Measurements from ENCODE around the gene MOB3B.

The MOB3B gene

GRCh38 chr9:27331393-27331792 is 198.2 kb downstream of the MOB3B start:
- no peak for DNase-seq

- DNase-seq, result no peak
These were observed 200.3 kb downstream of the MOB3B start for GRCh38 chr9:27329291-27329690.

GRCh38 chr9:27328483-27328882 is 201.1 kb downstream of the MOB3B start:
- no peak for DNase-seq

- DNase-seq, result no peak
These were observed 218.4 kb downstream of the MOB3B start for GRCh38 chr9:27311184-27311583.

- DNase-seq, result peak; percentile 70
These were observed 219.0 kb downstream of the MOB3B start for GRCh38 chr9:27310582-27310981.

- no peak for DNase-seq
These were observed 220.8 kb downstream of the MOB3B start for GRCh38 chr9:27308691-27309390.

- DNase-seq, result peak; percentile 85
These were observed 225.1 kb downstream of the MOB3B start for GRCh38 chr9:27304521-27304920.

GRCh38 chr9:27303219-27303618 is 226.4 kb downstream of the MOB3B start:
- peak; percentile 7 for DNase-seq

GRCh38 chr9:27297050-27297449 is 232.6 kb downstream of the MOB3B start, which contains the start of gene EQTN:
EQTN (minus strand) TSS chr9:27297150; CDS start chr9:27297055, 95 bp downstream.
- no peak for DNase-seq

- DNase-seq, result no peak
These were observed 235.6 kb downstream of the MOB3B start for GRCh38 chr9:27293996-27294395.

- peak; percentile 78 for DNase-seq
These were observed 236.8 kb downstream of the MOB3B start for GRCh38 chr9:27292659-27293405.

- peak; percentile 11 for DNase-seq
These were observed 238.3 kb downstream of the MOB3B start for GRCh38 chr9:27291292-27291691.

- no peak for DNase-seq
These were observed 247.3 kb downstream of the MOB3B start for GRCh38 chr9:27282269-27282668.

GRCh38 chr9:27280860-27281259 is 248.8 kb downstream of the MOB3B start:
- DNase-seq, result no peak

GRCh38 chr9:27280249-27280648 is 249.4 kb downstream of the MOB3B start:
- DNase-seq, result no peak

- no peak for DNase-seq
These were observed 250.0 kb downstream of the MOB3B start for GRCh38 chr9:27279611-27280010.

GRCh38 chr9:27278374-27278773 is 251.2 kb downstream of the MOB3B start:
- no peak for DNase-seq

- peak; percentile 71 for DNase-seq
These were observed 253.2 kb downstream of the MOB3B start for GRCh38 chr9:27276193-27277030.

Data from NCI-H69 (cell line).